Epithelial cell of alveolus of lung (primary cell): Measurements from ENCODE around the gene FCHSD2. TPM values are rescaled to one million over a fixed set of nuclear protein-coding genes. Genes with fewer than 3 reads are reported as not detected.

Experiments
- total RNA-seq: library from RNA; depleted of rRNA; stranded (reverse); fragments of >200 nt; gene quantifications from 2 replicates; pipeline ENCODE4 v1.2.1, GENCODE V29; 2015

Gene FCHSD2
- 6.9 and 7.5 TPM in 2 replicates for total RNA-seq

DNA sequence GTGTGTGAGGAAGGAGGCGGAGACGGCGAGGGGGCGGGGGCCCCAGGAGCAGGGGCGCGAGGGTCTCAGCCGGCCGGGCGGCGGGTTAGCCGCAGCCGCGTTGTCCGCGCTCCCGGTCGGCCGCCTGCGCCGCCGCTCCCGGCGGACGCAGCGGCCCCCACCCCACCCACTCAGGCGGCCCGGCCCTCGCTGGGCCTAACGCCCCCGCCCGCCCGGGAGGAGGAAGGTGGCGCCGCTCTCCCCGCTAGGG is at the start of gene FCHSD2:
FCHSD2 (minus strand) TSS at position 191 of the 250 bp plus-strand sequence. CDS start 441 bp downstream, outside the sequence.

DNA sequence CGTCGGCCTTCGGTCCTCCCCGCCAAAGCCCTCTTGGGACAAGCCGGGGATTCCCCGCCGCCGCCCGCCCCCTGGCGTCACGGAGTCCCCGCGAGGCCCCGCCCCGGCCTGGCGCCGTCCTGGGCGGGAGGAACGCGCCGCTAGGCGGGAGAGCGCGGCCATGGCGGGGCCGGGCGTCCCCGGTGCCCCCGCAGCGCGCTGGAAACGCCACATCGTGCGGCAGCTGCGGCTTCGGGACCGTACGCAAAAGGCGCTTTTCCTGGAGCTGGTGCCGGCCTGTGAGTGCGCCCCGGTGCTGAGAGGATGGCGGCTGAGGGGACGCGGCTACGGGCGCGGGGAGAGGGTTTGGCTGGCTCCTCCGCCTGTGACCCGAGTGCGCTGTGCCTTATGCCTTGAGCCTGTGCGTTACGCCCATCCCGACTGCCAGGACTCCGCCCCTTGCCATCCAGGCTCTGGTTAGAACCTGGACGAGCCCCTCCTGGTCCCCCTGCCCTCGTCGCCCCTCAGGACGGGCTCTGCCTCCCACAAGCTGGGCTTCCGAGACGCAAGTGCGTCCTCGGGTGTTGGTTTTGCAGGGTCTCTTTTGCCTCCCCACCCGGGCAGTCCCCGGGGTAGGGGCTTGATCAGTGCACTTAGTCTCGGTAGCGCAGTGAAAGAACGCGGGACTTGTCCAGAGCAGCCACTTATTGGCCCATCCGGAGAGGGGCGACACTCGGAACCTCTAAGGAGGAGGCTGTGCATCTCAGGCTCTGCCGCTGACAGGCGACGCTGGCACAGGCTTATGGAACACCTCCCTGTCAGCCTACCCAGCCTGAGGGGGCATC is 327.6 kb downstream of the FCHSD2 start, which contains the start of gene ATG16L2:
ATG16L2 (plus strand) TSS at position 126 of the 824 bp plus-strand sequence; CDS start at position 161, 35 bp downstream.

DNA sequence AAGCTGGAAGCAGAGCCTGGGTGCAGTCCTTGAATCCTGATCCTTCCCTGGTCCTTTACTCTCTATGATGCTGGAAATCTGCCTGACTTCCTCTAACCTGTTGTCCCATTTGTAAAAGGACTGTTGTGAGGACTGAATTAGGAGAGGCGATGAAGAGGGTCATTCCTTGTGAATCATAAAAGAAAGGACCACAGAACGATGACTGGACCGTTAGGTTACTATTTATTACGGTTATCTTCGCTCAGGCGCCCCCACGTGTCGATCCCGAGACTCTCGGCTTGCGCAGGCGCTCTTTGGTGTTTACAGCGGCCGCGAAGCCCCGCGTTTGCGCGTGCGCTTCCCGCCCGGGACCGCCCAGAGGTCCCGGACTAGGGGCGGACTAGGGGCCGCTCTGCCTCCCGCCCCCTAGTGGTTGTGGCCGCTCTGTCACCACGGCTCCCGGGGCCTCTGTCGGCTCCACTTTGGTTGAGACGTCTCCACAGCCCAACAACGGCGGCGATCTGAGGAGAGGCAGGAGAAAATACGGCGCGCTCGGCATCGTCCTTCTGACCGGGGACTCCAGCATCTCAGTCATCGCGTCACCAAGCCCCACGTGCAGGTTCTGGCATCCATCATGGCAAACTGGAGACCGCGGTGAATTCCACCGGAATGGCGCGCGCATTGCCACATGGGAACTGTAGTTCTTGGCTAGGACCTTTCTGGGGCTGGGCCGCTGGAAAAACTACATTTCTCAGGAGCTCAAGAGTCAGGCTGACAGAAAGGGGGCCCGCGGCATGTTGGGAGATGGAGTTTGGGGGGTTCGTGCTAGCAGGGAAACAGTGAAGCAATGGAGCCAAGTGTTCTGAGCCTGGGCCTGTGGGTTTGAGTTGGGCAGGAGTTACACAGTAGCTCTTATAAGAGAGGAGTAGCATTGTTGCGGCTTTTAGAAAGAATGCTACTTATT is 348.4 kb downstream of the FCHSD2 start, which contains the start of gene STARD10:
STARD10 (minus strand) TSS at position 623 of the 943 bp plus-strand sequence. CDS start 12,866 bp downstream, outside the sequence.

Other genes with a start within 250 kb of the FCHSD2 start
- gene P2RY2, start 76.0 kb upstream of the FCHSD2 start, total RNA-seq = 0.08 and 0.91 TPM in 2 replicates
- gene P2RY6, start 130.0 kb upstream of the FCHSD2 start, total RNA-seq = 0.52 TPM in 1 of 2 replicates, not detected in the other
- 20.0 and 39.8 TPM in 2 replicates for gene ARHGEF17, start 166.0 kb upstream of the FCHSD2 start, total RNA-seq
- 2.8 and 5.0 TPM in 2 replicates for gene RELT, start 234.1 kb upstream of the FCHSD2 start, total RNA-seq